Tibial nerve (tissue), 4 donors: Measurements from ENCODE around the gene MRTFA. TPM values are rescaled to one million over a fixed set of nuclear protein-coding genes. Genes with fewer than 3 reads are reported as not detected.
"Not testable (repeated sequence)": the region's sequence is repeated elsewhere in the genome, so short reads cannot be mapped to it uniquely, and the experiment has no call there.

ENCODE experiments used
- DNase-seq, 2 donors: peaks; one replicate each; pipeline ENCODE4 v3.0.0-alpha.2; 2019; ENCODE audit warnings: low spot score in 2 of 2
- H3K27ac ChIP-seq, 4 donors: fragments of 200-600 bp; sonication (generic) in 3 of 4; one replicate each; pipeline ENCODE4 v1.5.1; 2017 to 2019; ENCODE audit warnings: mild to moderate bottlenecking in 1 of 4
- H3K27me3 ChIP-seq, 2 donors: fragments of 200-600 bp; sonication (generic) in 1 of 2; one replicate each; pipeline versions ENCODE4 v1.5.1 to v1.6.0; 2017 to 2019
- H3K36me3 ChIP-seq, 3 donors: fragments of 200-600 bp; sonication (generic); one replicate each; pipeline ENCODE4 v1.5.1; 2018 to 2019
- H3K4me1 ChIP-seq, 4 donors: fragments of 200-600 bp; sonication (generic) in 3 of 4; one replicate each; pipeline ENCODE4 v1.5.1; 2017 to 2019
- H3K4me3 ChIP-seq, 4 donors: fragments of 200-600 bp; sonication (generic) in 3 of 4; one replicate each; pipeline ENCODE4 v1.5.1; 2017 to 2019; ENCODE audit warnings: mild to moderate bottlenecking in 1 of 4, moderate library complexity in 1 of 4
- H3K9me3 ChIP-seq, 4 donors: fragments of 200-600 bp; sonication (generic) in 3 of 4; one replicate each; pipeline ENCODE4 v1.5.1; 2017 to 2019
- EP300 ChIP-seq, 2 donors: sonication (generic); formaldehyde crosslinking; IDR thresholded peaks; one replicate each; pipeline ENCODE4 v1.6.1; 2017; ENCODE audit warnings: antibody characterized with exemption in 2 of 2, mild to moderate bottlenecking in 1 of 2
- POLR2A ChIP-seq, 2 donors: fragments of 450-650 bp; IDR thresholded peaks; one replicate each; pipeline ENCODE4 v1.6.1; 2017; ENCODE audit warnings: antibody characterized with exemption in 2 of 2, mild to moderate bottlenecking in 2 of 2, moderate library complexity in 2 of 2
- WGBS, 2 donors: methylation state at CpG; one replicate each; pipeline ENCODE4 v1.1.5; 2018; 5-methylcytosine and 5-hydroxymethylcytosine counted together
- total RNA-seq, 4 donors: library from RNA; depleted of rRNA; stranded (reverse); fragments of >200 nt; gene quantifications; one replicate each; pipeline ENCODE4 v1.1.0, GENCODE V29; 2016
- TF ChIP-seq, protein P1 (sequence below), 5 experiments: fragments of 200-600 bp in 3 of 5; fragments of 450-650 bp in 2 of 5; sonication (generic) in 3 of 5; IDR thresholded peaks; one replicate each; pipeline ENCODE4 v1.5.1; 2016 to 2019; ENCODE audit warnings: antibody characterized with exemption in 5 of 5, mild to moderate bottlenecking in 3 of 5, moderate library complexity in 2 of 5

The MRTFA gene
- total RNA-seq, 4 donors from 2014 or later: 69.7 to 119 (median 104) TPM

DNA sequence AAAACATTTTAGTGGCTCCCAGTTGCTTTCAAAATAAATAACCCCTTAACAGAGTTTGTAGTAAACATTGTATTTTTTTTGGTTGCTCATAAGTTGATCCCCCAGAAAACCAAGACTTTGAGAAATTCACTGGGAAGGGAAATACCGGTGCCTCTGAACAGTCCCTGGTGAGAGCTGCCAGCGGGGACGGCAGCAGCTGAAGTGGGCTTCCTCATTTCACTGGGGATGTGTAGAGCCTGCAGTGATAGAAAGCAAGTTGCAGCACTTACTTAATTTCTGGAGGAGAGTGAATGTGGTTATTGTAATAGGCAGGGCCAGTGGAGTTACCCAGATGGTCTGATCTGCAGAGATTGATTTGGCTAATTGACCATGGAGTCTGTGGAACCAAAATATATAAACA, 24.2 kb upstream of the MRTFA start:
- Histone ChIP-seq H3K27me3 (no peaks in the 10 kb centered on the region), H3K4me1 (peaks cover 0 to 5% (median 0%) of the 10 kb centered on the region in 4 donors), H3K9me3 (no peaks in the 10 kb centered on the region), H3K27ac (no peak overlapping the region), H3K36me3 (no peaks in the 10 kb centered on the region), H3K4me3 (no peak overlapping the region)
- DNase-seq: no peak
- no peak for TF ChIP-seq POLR2A (IDR thresholded peaks at IDR 0.05)
- no peak for TF ChIP-seq EP300 (IDR thresholded peaks at IDR 0.05)
- TF ChIP-seq, protein P1, sequence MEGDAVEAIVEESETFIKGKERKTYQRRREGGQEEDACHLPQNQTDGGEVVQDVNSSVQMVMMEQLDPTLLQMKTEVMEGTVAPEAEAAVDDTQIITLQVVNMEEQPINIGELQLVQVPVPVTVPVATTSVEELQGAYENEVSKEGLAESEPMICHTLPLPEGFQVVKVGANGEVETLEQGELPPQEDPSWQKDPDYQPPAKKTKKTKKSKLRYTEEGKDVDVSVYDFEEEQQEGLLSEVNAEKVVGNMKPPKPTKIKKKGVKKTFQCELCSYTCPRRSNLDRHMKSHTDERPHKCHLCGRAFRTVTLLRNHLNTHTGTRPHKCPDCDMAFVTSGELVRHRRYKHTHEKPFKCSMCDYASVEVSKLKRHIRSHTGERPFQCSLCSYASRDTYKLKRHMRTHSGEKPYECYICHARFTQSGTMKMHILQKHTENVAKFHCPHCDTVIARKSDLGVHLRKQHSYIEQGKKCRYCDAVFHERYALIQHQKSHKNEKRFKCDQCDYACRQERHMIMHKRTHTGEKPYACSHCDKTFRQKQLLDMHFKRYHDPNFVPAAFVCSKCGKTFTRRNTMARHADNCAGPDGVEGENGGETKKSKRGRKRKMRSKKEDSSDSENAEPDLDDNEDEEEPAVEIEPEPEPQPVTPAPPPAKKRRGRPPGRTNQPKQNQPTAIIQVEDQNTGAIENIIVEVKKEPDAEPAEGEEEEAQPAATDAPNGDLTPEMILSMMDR (IDR thresholded peaks at IDR 0.05): no peak
- WGBS, 2 donors: 55 to 59% methylated on average over 3 of the region's 3 CpGs

DNA sequence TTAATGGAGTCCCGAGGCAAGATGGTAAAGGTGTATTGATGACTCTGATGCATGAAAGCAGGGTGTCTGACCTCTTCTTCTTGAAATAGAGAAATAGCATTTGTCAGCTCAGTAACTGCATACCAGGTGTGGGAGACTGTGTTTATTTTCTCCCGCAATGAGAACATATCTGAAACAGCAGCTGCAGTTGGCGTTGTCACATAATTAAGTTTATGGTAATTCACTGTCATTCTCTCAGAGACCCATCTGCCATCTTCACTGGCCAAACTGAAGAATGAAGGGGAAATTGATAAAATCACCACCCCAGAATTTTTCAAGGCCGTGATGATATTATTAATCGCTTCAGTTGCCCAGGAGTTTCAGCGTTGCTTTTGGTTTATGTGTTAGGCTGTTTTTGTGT, 22.6 kb upstream of the MRTFA start:
- no peaks in the 10 kb centered on the region for H3K27me3 ChIP-seq
- no peaks in the 10 kb centered on the region for H3K36me3 ChIP-seq
- H3K4me1 ChIP-seq: peaks cover 0 to 11% (median 0%) of the 10 kb centered on the region in 4 donors
- H3K4me3 ChIP-seq: no peak overlapping the region
- no peak for DNase-seq
- TF ChIP-seq EP300 (IDR thresholded peaks at IDR 0.05) (no peak), POLR2A (IDR thresholded peaks at IDR 0.05) (no peak)
- TF ChIP-seq, protein P1 (IDR thresholded peaks at IDR 0.05): no peak
- WGBS, 2 donors: 93 to 94% methylated on average over 6 of the region's 6 CpGs
- no peaks in the 10 kb centered on the region for H3K9me3 ChIP-seq
- no peak overlapping the region for H3K27ac ChIP-seq

DNA sequence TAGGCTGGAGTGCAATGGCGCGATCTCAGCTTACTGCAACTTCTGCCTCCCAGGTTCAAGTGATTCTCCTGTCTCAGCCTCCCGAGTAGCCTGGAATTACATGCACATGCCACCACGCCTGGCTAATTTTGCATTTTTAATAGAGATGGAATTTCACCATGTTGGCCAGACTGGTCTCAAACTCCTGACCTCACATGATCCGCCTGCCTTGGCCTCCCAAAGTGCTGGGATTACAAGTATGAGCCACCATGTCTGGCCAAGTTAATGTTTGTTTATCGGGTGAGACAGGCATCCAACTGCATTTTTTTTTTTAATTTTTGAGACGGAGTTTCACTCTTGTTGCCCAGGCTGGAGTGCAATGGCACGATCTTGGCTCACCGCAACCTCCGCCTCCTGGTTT, 20.1 kb upstream of the MRTFA start:
- H3K27me3 ChIP-seq, H3K4me3 ChIP-seq, DNase-seq, H3K9me3 ChIP-seq, H3K36me3 ChIP-seq, H3K27ac ChIP-seq: not testable (repeated sequence)
- peaks cover 0 to 32% (median 9%) of the 10 kb centered on the region in 4 donors for H3K4me1 ChIP-seq
- WGBS, 2 donors: 91 to 96% methylated on average over 10 of the region's 10 CpGs

DNA sequence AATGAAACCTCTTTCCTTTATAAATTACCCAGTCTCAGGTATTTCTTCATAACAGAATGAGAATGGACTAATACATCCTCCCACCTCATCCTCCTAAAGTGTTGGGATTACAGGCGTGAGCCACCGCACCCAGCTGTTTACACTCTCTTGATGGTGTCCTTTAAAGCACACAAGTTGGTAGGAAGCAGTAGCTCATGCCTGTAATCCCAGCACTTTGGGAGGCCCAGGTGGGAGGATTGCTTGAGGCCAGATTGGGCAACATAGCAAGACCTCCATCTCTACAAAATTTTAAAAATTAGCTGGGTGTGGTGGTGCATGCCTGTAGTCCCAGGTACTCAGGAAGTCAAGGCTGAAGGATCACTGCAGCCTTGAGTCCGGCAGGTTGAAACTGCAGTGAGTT, 19.4 kb upstream of the MRTFA start:
- peaks cover 0 to 38% (median 9%) of the 10 kb centered on the region in 4 donors for H3K4me1 ChIP-seq
- not testable (repeated sequence) for H3K27ac ChIP-seq, H3K9me3 ChIP-seq, H3K27me3 ChIP-seq, H3K36me3 ChIP-seq, H3K4me3 ChIP-seq, DNase-seq
- WGBS, 2 donors: 95 to 96% methylated on average over 3 of the region's 3 CpGs

DNA sequence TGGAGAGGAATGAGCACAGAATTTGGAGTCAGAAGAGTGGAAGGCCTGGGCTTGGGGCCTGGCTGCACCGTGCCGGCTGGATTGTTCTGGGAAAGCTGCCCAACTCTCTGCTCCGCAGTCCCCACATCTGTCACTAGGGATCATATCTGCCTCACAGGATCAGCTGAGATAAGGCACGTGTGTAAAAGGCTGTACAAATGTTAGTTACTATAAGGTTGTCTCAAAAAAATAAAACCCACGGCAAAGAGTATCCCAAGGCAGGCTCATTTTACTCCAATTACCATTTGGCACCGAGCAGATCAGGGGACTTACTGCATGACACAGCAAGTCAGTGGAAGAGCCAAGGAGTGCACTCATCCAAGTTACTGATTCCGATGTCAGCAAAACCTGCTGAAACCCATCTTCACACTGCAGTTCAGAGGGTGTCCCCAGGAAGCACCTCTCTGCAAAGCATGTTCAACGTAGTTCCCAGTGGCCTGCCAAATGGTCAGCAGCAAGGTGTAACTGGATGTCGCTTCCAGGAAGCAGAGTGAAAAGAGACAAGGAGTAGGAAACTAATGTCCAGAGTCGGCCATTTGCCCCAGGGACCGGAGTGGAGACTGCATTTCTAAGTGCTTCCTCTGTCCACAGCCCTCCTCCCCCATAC, 18.1 kb upstream of the MRTFA start:
- Histone ChIP-seq H3K4me3 (no peak overlapping the region), H3K27ac (peak overlapping the region; percentile 11 to 99 (median 75)), H3K36me3 (no peaks in the 10 kb centered on the region), H3K27me3 (no peaks in the 10 kb centered on the region), H3K4me1 (peaks cover 0 to 40% (median 9%) of the 10 kb centered on the region in 4 donors), H3K9me3 (no peaks in the 10 kb centered on the region)
- 23 to 41% methylated on average over 10 to 11 of the region's 11 CpGs for WGBS, 2 donors
- TF ChIP-seq EP300 (IDR thresholded peaks at IDR 0.05): peak; percentile 37 to 68
- TF ChIP-seq, protein P1 (IDR thresholded peaks at IDR 0.05): peak in 2 of 5 experiments; percentile 12 to 38
- no peak for TF ChIP-seq POLR2A (IDR thresholded peaks at IDR 0.05)
- peak; percentile 34 to 68 for DNase-seq

DNA sequence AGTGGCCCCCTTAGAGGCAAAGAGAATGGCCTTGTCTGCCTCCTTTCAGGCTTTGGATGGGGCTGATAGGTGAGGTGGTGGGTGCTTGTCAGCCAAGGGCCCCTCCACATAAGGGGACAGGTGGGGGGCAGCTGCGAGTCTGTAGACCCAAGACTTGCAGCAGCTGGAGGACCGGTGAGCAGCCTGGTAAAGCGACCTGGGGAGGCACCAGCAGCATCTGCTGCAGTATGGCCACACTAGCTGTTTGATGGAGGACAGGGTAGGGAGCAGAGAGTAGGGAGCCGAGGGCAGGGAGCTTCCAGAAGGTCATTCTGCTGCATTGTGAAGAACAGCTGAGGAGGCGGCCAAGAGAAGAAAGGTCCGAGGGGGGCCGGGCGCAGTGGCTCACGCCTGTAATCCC, 16.8 kb upstream of the MRTFA start:
- Histone ChIP-seq H3K27me3 (no peaks in the 10 kb centered on the region), H3K9me3 (no peaks in the 10 kb centered on the region), H3K4me3 (no peak overlapping the region), H3K27ac (peak overlapping the region in 3 of 4 donors; percentile 90 to 99 (median 98)), H3K4me1 (peaks cover 0 to 40% (median 9%) of the 10 kb centered on the region in 4 donors), H3K36me3 (no peaks in the 10 kb centered on the region)
- TF ChIP-seq, protein P1 (IDR thresholded peaks at IDR 0.05): no peak
- TF ChIP-seq POLR2A (IDR thresholded peaks at IDR 0.05): no peak
- TF ChIP-seq EP300 (IDR thresholded peaks at IDR 0.05): no peak
- WGBS, 2 donors: 87 to 89% methylated on average over 9 of the region's 9 CpGs
- DNase-seq: no peak
